Body of pancreas (tissue), 4 donors: ENCODE data around the gene TMC1.

Experiments
- CTCF ChIP-seq, 7 experiments: fragments of 450-650 bp in 4 of 7; fragments of 200-600 bp in 3 of 7; sonication (generic) in 3 of 7; IDR thresholded peaks; one replicate each; pipeline ENCODE4 v1.5.1; 2016 to 2019; ENCODE audit warnings: antibody characterized with exemption in 7 of 7
- POLR2A ChIP-seq, 3 donors: fragments of 450-650 bp; IDR thresholded peaks; one replicate each; pipeline ENCODE4 v1.6.1; 2016; ENCODE audit warnings: antibody characterized with exemption in 3 of 3, mild to moderate bottlenecking in 2 of 3

- no peak for TF ChIP-seq CTCF (IDR thresholded peaks at IDR 0.05)
- TF ChIP-seq POLR2A (IDR thresholded peaks at IDR 0.05): no peak
Observed at GRCh38 chr9:72858089-72858912, 336.9 kb downstream of the TMC1 start.
